Ovary (tissue), 3 donors: ENCODE results near the gene GALNT8.

ENCODE experiments used
- CTCF ChIP-seq, 3 donors: fragments of 450-650 bp in 2 of 3; fragments of 200-600 bp in 1 of 3; IDR thresholded peaks; one replicate each; pipeline versions ENCODE4 v1.5.1 to v1.8.0; 2016 to 2022; ENCODE audit warnings: antibody characterized with exemption in 3 of 3, mild to moderate bottlenecking in 1 of 3
- EP300 ChIP-seq: sonication (generic); formaldehyde crosslinking; IDR thresholded peaks from one replicate; pipeline ENCODE4 v1.6.1; 2017; ENCODE audit warnings: antibody characterized with exemption
- POLR2A ChIP-seq: fragments of 450-650 bp; IDR thresholded peaks from one replicate; pipeline ENCODE4 v1.6.1; 2017; ENCODE audit warnings: antibody characterized with exemption, mild to moderate bottlenecking, moderate library complexity
- donor health status: DM: no; HTN: no; CAD: no.

- no peak for TF ChIP-seq CTCF (IDR thresholded peaks at IDR 0.05)
- TF ChIP-seq POLR2A, result no peak
- TF ChIP-seq EP300, result no peak
Measured at GRCh38 chr12:4784404-4785054, 64.3 kb downstream of the GALNT8 start.
